Left lung (tissue), 10 donors: ENCODE measurements around the gene VPS45. TPM values are rescaled to one million over a fixed set of nuclear protein-coding genes. Genes with fewer than 3 reads are reported as not detected.

ENCODE experiments used
- ATAC-seq: fragments of 200-7000 bp; cut with Tn5 transposase; one replicate; pipeline ENCODE4 v1.9.1; 2020; ENCODE audit warnings: moderate library complexity
- DNase-seq, 4 donors: peaks; one replicate each; pipeline ENCODE4 v3.0.0-alpha.2; 2013 to 2020
- H3K27ac ChIP-seq, 2 donors: fragments of 200-600 bp; sonication (generic) in 1 of 2; one replicate each; pipeline versions ENCODE4 v1.5.0 to v1.8.0; 2020 to 2021
- H3K27me3 ChIP-seq, 2 donors: fragments of 200-600 bp; sonication (generic) in 1 of 2; one replicate each; pipeline versions ENCODE4 v1.5.0 to v1.8.0; 2020 to 2021
- H3K36me3 ChIP-seq, 2 donors: fragments of 200-600 bp; sonication (generic) in 1 of 2; one replicate each; pipeline versions ENCODE4 v1.5.0 to v1.8.0; 2020 to 2021
- H3K4me1 ChIP-seq, 2 donors: fragments of 200-600 bp; one replicate each; pipeline ENCODE4 v1.8.0; 2021
- H3K4me3 ChIP-seq, 2 donors: fragments of 200-600 bp; sonication (generic) in 1 of 2; one replicate each; pipeline versions ENCODE4 v1.5.0 to v1.8.0; 2020 to 2021; ENCODE audit warnings: mild to moderate bottlenecking in 1 of 2
- H3K9me3 ChIP-seq, 2 donors: fragments of 200-600 bp; sonication (generic) in 1 of 2; one replicate each; pipeline versions ENCODE4 v1.5.0 to v1.8.0; 2020 to 2021
- CTCF ChIP-seq, 2 donors: fragments of 200-600 bp; sonication (generic) in 1 of 2; IDR thresholded peaks; one replicate each; pipeline versions ENCODE4 v1.5.0 to v1.8.0; 2021; ENCODE audit warnings: antibody characterized with exemption in 2 of 2
- intact Hi-C, 2 donors: fragments of 100-400 bp; cut with DNase I; formaldehyde crosslinking; loops; one replicate each; pipeline versions ENCODE4 v1.11.2 to v1.14.2; 2022
- polyA plus RNA-seq, 6 donors: library from polyadenylated mRNA; unstranded; fragments of 120-200 nt; gene quantifications; one replicate each; pipeline ENCODE4 v1.2.1, GENCODE V29; 2013; ENCODE audit not compliant: insufficient read length in 6 of 6
- total RNA-seq, 2 donors: library from RNA; stranded (reverse); fragmentation: NEBNext Ultra II Directional; extraction: Animal tissue kit (Norgen Biotek cat#: 25700); gene quantifications; one replicate each; pipeline ENCODE4 v1.2.1, GENCODE V29; 2021
- donor health status: DM: no; HTN: yes; CAD: no.
- donor health status: DM: no; HTN: no; CAD: no.

Gene VPS45
- total and polyA plus RNA-seq, 8 donors, result 36.7 to 81.2 (median 68.3) TPM

DNA sequence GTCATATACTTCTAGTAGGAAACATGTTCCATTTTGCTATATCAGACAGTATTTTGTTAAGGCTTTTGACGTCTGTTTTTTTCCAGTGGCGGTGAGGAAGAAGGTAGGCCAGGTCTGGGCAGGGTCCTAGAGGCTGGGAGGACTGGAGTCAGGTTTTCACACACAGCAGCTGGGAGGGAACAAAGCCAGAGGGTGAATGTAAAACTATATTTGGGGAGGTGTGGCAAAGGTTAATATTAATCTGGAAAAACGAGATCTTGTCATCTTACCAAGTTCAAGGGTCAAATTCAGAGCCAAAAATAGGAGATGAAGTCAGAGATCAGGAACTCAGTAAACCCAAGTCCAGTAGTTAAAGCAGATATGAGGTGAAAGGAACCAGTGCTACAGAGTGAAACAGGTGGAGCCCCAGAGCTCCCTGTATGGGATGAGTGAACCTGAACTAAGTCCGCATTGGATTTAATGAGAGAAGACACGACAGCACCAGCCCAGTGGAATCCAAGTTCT, 46.3 kb upstream of the VPS45 start:
- DNase-seq (peak in 1 of 4 donors; percentile 40), ATAC-seq (peak; percentile 64)
- H3K4me3 ChIP-seq, result no peak overlapping the region
- peaks cover 0 to 96% of the 10 kb centered on the region in 2 donors for H3K27me3 ChIP-seq
- H3K36me3 ChIP-seq, result no peaks in the 10 kb centered on the region
- no peak for TF ChIP-seq CTCF (IDR thresholded peaks at IDR 0.05)
- peak overlapping the region in 1 of 2 donors; percentile 24 for H3K27ac ChIP-seq
- intact Hi-C loops, result no loop called here
- H3K4me1 ChIP-seq, result no peaks in the 10 kb centered on the region
- no peaks in the 10 kb centered on the region for H3K9me3 ChIP-seq

- intact Hi-C loops, result no loop called here
- DNase-seq (peak in 2 of 4 donors; percentile 33 to 35), ATAC-seq (peak; percentile 69)
- H3K4me3 ChIP-seq, result no peak overlapping the region
- no peaks in the 10 kb centered on the region for H3K4me1 ChIP-seq
- H3K27me3 ChIP-seq, result peaks cover 0 to 96% of the 10 kb centered on the region in 2 donors
- H3K27ac ChIP-seq, result no peak overlapping the region
- no peaks in the 10 kb centered on the region for H3K9me3 ChIP-seq
- TF ChIP-seq CTCF (IDR thresholded peaks at IDR 0.05), result no peak
- H3K36me3 ChIP-seq, result no peaks in the 10 kb centered on the region
These were observed 45.2 kb upstream of the VPS45 start for GRCh38 chr1:150022357-150022756.

GRCh38 chr1:150024156-150024555, 43.4 kb upstream of the VPS45 start:
- DNase-seq (no peak), ATAC-seq (no peak)
- Histone ChIP-seq H3K9me3 (no peaks in the 10 kb centered on the region), H3K27me3 (peaks cover 0 to 91% of the 10 kb centered on the region in 2 donors), H3K4me3 (no peak overlapping the region), H3K27ac (no peak overlapping the region), H3K36me3 (no peaks in the 10 kb centered on the region), H3K4me1 (no peaks in the 10 kb centered on the region)
- intact Hi-C loops, result no loop called here
- TF ChIP-seq CTCF (IDR thresholded peaks at IDR 0.05), result no peak

GRCh38 chr1:150028322-150028721, 39.3 kb upstream of the VPS45 start:
- Histone ChIP-seq H3K27me3 (peaks cover 0 to 60% of the 10 kb centered on the region in 2 donors), H3K4me3 (no peak overlapping the region), H3K9me3 (no peaks in the 10 kb centered on the region), H3K36me3 (no peaks in the 10 kb centered on the region), H3K27ac (no peak overlapping the region), H3K4me1 (no peaks in the 10 kb centered on the region)
- no peak for DNase-seq
- no peak for TF ChIP-seq CTCF (IDR thresholded peaks at IDR 0.05)
- intact Hi-C loops, result no loop called here
- no peak for ATAC-seq

GRCh38 chr1:150034336-150034735, 33.2 kb upstream of the VPS45 start:
- Histone ChIP-seq H3K4me1 (no peaks in the 10 kb centered on the region), H3K27ac (no peak overlapping the region), H3K9me3 (no peaks in the 10 kb centered on the region), H3K27me3 (peaks cover 0 to 22% of the 10 kb centered on the region in 2 donors), H3K36me3 (no peaks in the 10 kb centered on the region), H3K4me3 (no peak overlapping the region)
- no peak for TF ChIP-seq CTCF (IDR thresholded peaks at IDR 0.05)
- ATAC-seq (no peak), DNase-seq (no peak)
- intact Hi-C loops, result no loop called here
